Tibial artery (tissue), 4 donors: ENCODE results near the gene KAT6B.

Experiments used
- DNase-seq, 2 donors: peaks; one replicate each; pipeline ENCODE4 v3.0.0-alpha.2; 2019
- H3K27ac ChIP-seq, 2 donors: fragments of 200-600 bp; sonication (generic) in 1 of 2; 1 replicate in 1 of 2; 2 replicates in 1 of 2; pipeline ENCODE4 v1.5.1; 2018 to 2019; ENCODE audit warnings: mild to moderate bottlenecking in 1 of 2
- H3K27me3 ChIP-seq, 2 donors: fragments of 200-600 bp; sonication (generic) in 1 of 2; one replicate each; pipeline versions ENCODE4 v1.5.1 to v1.6.0; 2016 to 2019
- H3K36me3 ChIP-seq, 3 donors: fragments of 200-600 bp; sonication (generic) in 2 of 3; one replicate each; pipeline ENCODE4 v1.5.1; 2016 to 2019; ENCODE audit warnings: mild to moderate bottlenecking in 2 of 3
- H3K4me1 ChIP-seq, 4 donors: fragments of 200-600 bp; sonication (generic) in 2 of 4; 1 replicate in 3 of 4; 2 replicates in 1 of 4; pipeline ENCODE4 v1.5.1; 2016 to 2019
- H3K4me3 ChIP-seq, 2 donors: fragments of 200-600 bp; sonication (generic) in 1 of 2; 1 replicate in 1 of 2; 2 replicates in 1 of 2; pipeline ENCODE4 v1.5.1; 2018 to 2019; ENCODE audit warnings: mild to moderate bottlenecking in 2 of 2
- H3K9me3 ChIP-seq, 3 donors: fragments of 200-600 bp; sonication (generic) in 1 of 3; one replicate each; pipeline ENCODE4 v1.5.1; 2016 to 2019
- CTCF ChIP-seq, 2 experiments: fragments of 200-600 bp in 1 of 2; fragments of 450-650 bp in 1 of 2; IDR thresholded peaks; one replicate each; pipeline ENCODE4 v1.5.1; 2017 to 2019; ENCODE audit warnings: antibody characterized with exemption in 2 of 2, mild to moderate bottlenecking in 1 of 2, moderate library complexity in 1 of 2
- intact Hi-C: fragments of 100-400 bp; cut with DNase I; formaldehyde crosslinking; loops from one replicate; pipeline ENCODE4 v1.15.0; 2023; ENCODE audit warnings: low total_unique reads

Gene KAT6B

GRCh38 chr10:74831518-74832120 is 5.2 kb downstream of the KAT6B start:
- H3K4me1 ChIP-seq: peaks cover 0 to 53% (median 21%) of the 10 kb centered on the region in 4 donors
- no peak for DNase-seq
- peak overlapping the region in 1 of 2 donors; percentile 31 for H3K27ac ChIP-seq
- TF ChIP-seq CTCF (IDR thresholded peaks at IDR 0.05): no peak
- H3K36me3 ChIP-seq: no peaks in the 10 kb centered on the region
- no peaks in the 10 kb centered on the region for H3K27me3 ChIP-seq
- H3K4me3 ChIP-seq: no peak overlapping the region
- H3K9me3 ChIP-seq: no peaks in the 10 kb centered on the region
- intact Hi-C loops: loop anchor here (10.0 kb wide), 1 partner anchor 547 kb away; no protein-coding TSS in a partner anchor

GRCh38 chr10:74835963-74836362 is 9.6 kb downstream of the KAT6B start:
- Histone ChIP-seq H3K4me3 (no peak overlapping the region), H3K36me3 (no peaks in the 10 kb centered on the region), H3K9me3 (no peaks in the 10 kb centered on the region), H3K27ac (no peak overlapping the region), H3K4me1 (peaks cover 0 to 55% (median 20%) of the 10 kb centered on the region in 4 donors), H3K27me3 (no peaks in the 10 kb centered on the region)
- no peak for TF ChIP-seq CTCF (IDR thresholded peaks at IDR 0.05)
- DNase-seq: no peak
- intact Hi-C loops: loop anchor here (10.0 kb wide), 1 partner anchor 551 kb away; no protein-coding TSS in a partner anchor

GRCh38 chr10:74836877-74837276 is 10.5 kb downstream of the KAT6B start:
- H3K4me3 ChIP-seq: no peak overlapping the region
- no peak overlapping the region for H3K27ac ChIP-seq
- TF ChIP-seq CTCF (IDR thresholded peaks at IDR 0.05): no peak
- no peaks in the 10 kb centered on the region for H3K27me3 ChIP-seq
- H3K9me3 ChIP-seq: no peaks in the 10 kb centered on the region
- no peaks in the 10 kb centered on the region for H3K36me3 ChIP-seq
- intact Hi-C loops: loop anchor here (10.0 kb wide), 1 partner anchor 552 kb away; no protein-coding TSS in a partner anchor
- H3K4me1 ChIP-seq: peaks cover 0 to 55% (median 28%) of the 10 kb centered on the region in 4 donors
- DNase-seq: no peak

- H3K27me3 ChIP-seq: no peaks in the 10 kb centered on the region
- H3K9me3 ChIP-seq: no peaks in the 10 kb centered on the region
- H3K27ac ChIP-seq: no peak overlapping the region
- no peak for TF ChIP-seq CTCF (IDR thresholded peaks at IDR 0.05)
- H3K4me3 ChIP-seq: no peak overlapping the region
- peaks cover 0 to under 1% (median 0%) of the 10 kb centered on the region in 3 donors for H3K36me3 ChIP-seq
- intact Hi-C loops: loop anchor here (10.0 kb wide), 1 partner anchor 553 kb away; no protein-coding TSS in a partner anchor
- H3K4me1 ChIP-seq: peaks cover 0 to 60% (median 33%) of the 10 kb centered on the region in 4 donors
- DNase-seq: no peak
Measured at GRCh38 chr10:74837743-74838142, 11.3 kb downstream of the KAT6B start.

GRCh38 chr10:74839708-74840107 is 13.3 kb downstream of the KAT6B start:
- DNase-seq: no peak
- peaks cover 0 to 14% (median 12%) of the 10 kb centered on the region in 3 donors for H3K36me3 ChIP-seq
- peaks cover 0 to 56% (median 32%) of the 10 kb centered on the region in 4 donors for H3K4me1 ChIP-seq
- H3K27me3 ChIP-seq: no peaks in the 10 kb centered on the region
- H3K9me3 ChIP-seq: no peaks in the 10 kb centered on the region
- no peak for TF ChIP-seq CTCF (IDR thresholded peaks at IDR 0.05)
- intact Hi-C loops: loop anchor here (10.0 kb wide), 1 partner anchor 555 kb away; no protein-coding TSS in a partner anchor
- H3K4me3 ChIP-seq: no peak overlapping the region
- peak overlapping the region in 1 of 2 donors; percentile 0 for H3K27ac ChIP-seq
